A549 (cell line): ENCODE measurements around the gene FSCN2. TPM values are rescaled to one million over a fixed set of nuclear protein-coding genes. Genes with fewer than 3 reads are reported as not detected.

Experiments used
- ATAC-seq, 2 experiments: fragments of 200-7000 bp in 1 of 2; fragments of >200 bp in 1 of 2; cut with Nextera tagmentation in 1 of 2; cut with Tn5 transposase in 1 of 2; 3 replicates each; pipeline versions ENCODE4 v1.8.0 to v1.9.1; 2018 to 2020; ENCODE audit warnings: mild to moderate bottlenecking in 1 of 2, moderate library complexity in 1 of 2
- CTCF ChIA-PET: fragments of 300-600 bp; sonication (Branson Sonifier 250); formaldehyde crosslinking; extraction: SDS; loops from one replicate; lab custom pipeline; 2021; ENCODE audit warnings: antibody characterized with exemption, inconsistent platforms; lab: Yijun Ruan, JAX
- POLR2A ChIA-PET: fragments of 350-600 bp; formaldehyde crosslinking; extraction: SDS; loops from one replicate; lab custom pipeline; 2021; ENCODE audit warnings: antibody characterized with exemption, inconsistent platforms; lab: Yijun Ruan, JAX
- DNase-seq, 2 experiments: peaks; one replicate each; pipeline versions ENCODE4 v3.0.0 to v3.0.0-alpha.2; 2011 to 2016; ENCODE audit warnings: low read depth in 1 of 2, low spot score in 1 of 2
- FAIRE-seq: peaks from 2 replicates; lab custom pipeline; 2011; peaks lifted over from hg19 to GRCh38; lab: Jason Lieb, UNC
- H3K27ac ChIP-seq, 2 experiments: fragments of >200 bp; sonication (Bioruptor Twin); formaldehyde crosslinking; 3 replicates each; pipeline ENCODE4 v1.5.1; 2016 to 2017
- H3K4me1 ChIP-seq: fragments of >200 bp; sonication (Bioruptor Twin); formaldehyde crosslinking; 3 replicates; pipeline ENCODE4 v1.6.1; 2016
- H3K4me2 ChIP-seq: fragments of >200 bp; sonication (Bioruptor Twin); formaldehyde crosslinking; 3 replicates; pipeline ENCODE4 v1.6.1; 2016
- H3K4me3 ChIP-seq: fragments of >200 bp; sonication (Bioruptor Twin); formaldehyde crosslinking; 3 replicates; pipeline ENCODE4 v1.5.1; 2016
- H3K9me3 ChIP-seq: fragments of >200 bp; sonication (Bioruptor Twin); formaldehyde crosslinking; 3 replicates; pipeline ENCODE4 v1.6.1; 2016
- CHD4 ChIP-seq: fragments of 200-600 bp; sonication (generic); IDR thresholded peaks from 2 replicates; pipeline ENCODE4 v1.6.1; 2016; ENCODE audit warnings: antibody characterized with exemption, mild to moderate bottlenecking, borderline replicate concordance
- GATA3 ChIP-seq: IDR thresholded peaks from 2 replicates; pipeline ENCODE4 v1.6.1; 2012; ENCODE audit warnings: borderline replicate concordance
- HOXB5 ChIP-seq: fragments of 250-450 bp; sonication (Bioruptor Pico); IDR thresholded peaks from 2 replicates; pipeline ENCODE4 v1.5.0; 2020; ENCODE audit warnings: mild to moderate bottlenecking, moderate library complexity
- JUN ChIP-seq, 2 experiments: fragments of >200 bp; sonication (Bioruptor Twin); formaldehyde crosslinking; IDR thresholded peaks; 2 replicates in 1 of 2; 3 replicates in 1 of 2; pipeline ENCODE4 v1.6.1; 2016 to 2017
- MAFK ChIP-seq: fragments of 450-650 bp; IDR thresholded peaks from 2 replicates; pipeline ENCODE4 v1.6.1; 2014; ENCODE audit not compliant: partially characterized antibody
- MAZ ChIP-seq: fragments of 150-350 bp; IDR thresholded peaks from 2 replicates; pipeline ENCODE4 v1.6.1; 2014; ENCODE audit warnings: antibody characterized with exemption, low read depth, low read length, borderline replicate concordance
- MYC ChIP-seq: IDR thresholded peaks from 2 replicates; pipeline ENCODE4 v1.6.1; 2012; ENCODE audit warnings: mild to moderate bottlenecking, inconsistent platforms, low read length, improper control_type of control experiment, borderline replicate concordance
- PBX3 ChIP-seq: IDR thresholded peaks from 2 replicates; pipeline ENCODE4 v1.6.1; 2012
- POLR2A ChIP-seq: IDR thresholded peaks from 2 replicates; pipeline ENCODE4 v1.6.1; 2012; ENCODE audit warnings: mild to moderate bottlenecking, low read length
- POLR2AphosphoS2 ChIP-seq: conservative IDR thresholded peaks from 2 replicates; pipeline ENCODE4 v1.6.1; 2012; ENCODE audit warnings: low read length, improper control_type of control experiment, inconsistent platforms
- RAD21 ChIP-seq, 2 experiments: fragments of >200 bp in 1 of 2; sonication (Bioruptor Twin) in 1 of 2; formaldehyde crosslinking in 1 of 2; IDR thresholded peaks in 1 of 2; conservative IDR thresholded peaks in 1 of 2; 2 replicates in 1 of 2; 3 replicates in 1 of 2; pipeline ENCODE4 v1.6.1; 2012 to 2018; ENCODE audit warnings: inconsistent platforms in 1 of 2
- RARB ChIP-seq: fragments of 250-450 bp; sonication (Bioruptor Pico); IDR thresholded peaks from 2 replicates; pipeline ENCODE4 v1.8.0; 2021; ENCODE audit warnings: mild to moderate bottlenecking, moderate library complexity
- USF2 ChIP-seq: fragments of 450-650 bp; IDR thresholded peaks from 2 replicates; pipeline ENCODE4 v1.6.1; 2014; ENCODE audit warnings: antibody characterized with exemption
- ZC3H11A ChIP-seq: fragments of 450-650 bp; IDR thresholded peaks from 2 replicates; pipeline ENCODE4 v1.6.1; 2014; ENCODE audit warnings: antibody characterized with exemption, mild to moderate bottlenecking
- ZNF302 ChIP-seq: fragments of 250-450 bp; sonication (Bioruptor Pico); IDR thresholded peaks from 2 replicates; pipeline ENCODE4 v1.9.0; 2021; ENCODE audit warnings: inconsistent platforms, mild to moderate bottlenecking, moderate library complexity
- ZSCAN20 ChIP-seq: fragments of 250-450 bp; sonication (Bioruptor Pico); IDR thresholded peaks from 2 replicates; pipeline ENCODE4 v1.8.0; 2022; ENCODE audit warnings: mild to moderate bottlenecking, moderate library complexity
- WGBS: methylation state at CpG from one replicate; pipeline ENCODE4 v1.1.6; 2017; ENCODE audit errors: missing lambda C conversion rate; 5-methylcytosine and 5-hydroxymethylcytosine counted together
- polyA plus RNA-seq, 4 experiments: library from polyadenylated mRNA; depleted of rRNA in 3 of 4; stranded (reverse); fragments of >200 nt; fragmentation: RNase III in 1 of 4; extraction: RNeasy Plus Mini Kit Qiagen cat#74134 plus additional on column Dnase treatment in 1 of 4; gene quantifications; 2 replicates in 3 of 4; 3 replicates in 1 of 4; pipeline ENCODE4 v1.2.3, GENCODE V29; 2011 to 2017
- TF ChIP-seq, protein P1 (sequence below): fragments of 150-350 bp; IDR thresholded peaks from 2 replicates; pipeline ENCODE4 v1.6.1; 2014; ENCODE audit warnings: low read depth, mild to moderate bottlenecking, low read length
- TF ChIP-seq, protein P2 (sequence below): IDR thresholded peaks from 2 replicates; pipeline ENCODE4 v1.6.1; 2012
- TF ChIP-seq, protein P3 (sequence below): fragments of 200-600 bp; sonication (generic); IDR thresholded peaks from 2 replicates; pipeline ENCODE4 v1.6.1; 2016; ENCODE audit warnings: antibody characterized with exemption, mild to moderate bottlenecking, moderate library complexity

Gene FSCN2
- polyA plus RNA-seq, 2 of the 4 experiments (the other 2 are of a cell fraction) = 0.84 to 1.3 TPM

DNA sequence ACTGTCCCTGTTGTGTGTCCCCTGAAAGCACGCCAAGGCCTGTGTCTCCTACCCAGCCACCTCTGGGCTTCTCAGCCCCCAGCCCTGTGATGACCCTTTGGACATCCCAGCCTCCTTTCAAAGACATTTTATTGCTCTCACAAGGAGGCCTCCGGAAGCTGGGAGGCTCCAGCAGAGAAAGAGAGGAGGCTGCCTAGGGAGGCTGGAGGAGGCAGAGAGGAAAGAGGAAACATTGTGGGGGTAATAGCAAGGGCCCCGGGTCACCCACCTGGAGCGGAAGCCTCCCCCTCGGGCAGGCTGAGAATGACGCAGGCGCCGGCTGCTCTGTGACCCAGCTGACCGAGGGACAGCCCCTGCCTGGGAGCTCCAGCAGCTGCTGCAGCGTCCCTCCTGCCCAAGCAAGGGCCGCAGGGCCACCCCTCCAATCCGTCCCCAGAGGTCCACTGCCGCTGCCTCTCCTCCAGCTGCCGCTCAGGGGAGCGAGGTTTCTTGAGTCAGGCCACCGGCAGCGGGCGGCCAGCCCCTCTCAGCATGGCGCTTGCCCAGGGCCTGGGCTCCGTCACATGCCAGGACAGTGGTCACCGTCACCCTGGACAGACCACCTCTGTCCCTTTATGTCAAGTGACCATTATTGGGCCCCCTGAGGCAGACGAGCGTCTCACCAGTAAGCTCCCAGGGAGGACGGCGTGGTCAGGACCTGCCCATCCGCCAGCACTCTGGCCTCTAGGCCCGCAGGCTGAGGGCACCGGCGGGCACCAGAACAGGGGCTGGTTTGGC is 44.9 kb upstream of the FSCN2 start:
- Histone ChIP-seq H3K4me3 (no peak overlapping the region), H3K27ac (peak overlapping the region in 1 of 2 experiments; percentile 89; a peak in 2 of 6 replicates), H3K9me3 (no peaks in the 10 kb centered on the region), H3K4me1 (peaks cover 29% of the 10 kb centered on the region), H3K4me2 (no peak overlapping the region; the same call in 2 of the 3 replicates)
- FAIRE-seq (no peak), DNase-seq (no peak), ATAC-seq (no peak)
- CTCF ChIA-PET = interaction anchor here (0.7 to 8.6 kb wide), 45 partner anchors 10 to 233 kb away, joined by 3 to 184 read pairs (median 14); partner anchors contain the start of genes ACTG1 and BAHCC1
- TF ChIP-seq MAZ (no peak), MAFK (no peak), RARB (CRISPR knock-in tag) (no peak), RAD21 (conservative IDR thresholded peaks at IDR 0.05 in 1 of 2, IDR thresholded peaks at IDR 0.05 in 1 of 2) (no peak), JUN (IDR thresholded peaks at IDR 0.05) (no peak), ZNF302 (CRISPR knock-in tag) (no peak), CHD4 (no peak), MYC (no peak), POLR2AphosphoS2 (no peak), ZC3H11A (no peak), HOXB5 (CRISPR knock-in tag) (no peak)
- TF ChIP-seq, protein P1, sequence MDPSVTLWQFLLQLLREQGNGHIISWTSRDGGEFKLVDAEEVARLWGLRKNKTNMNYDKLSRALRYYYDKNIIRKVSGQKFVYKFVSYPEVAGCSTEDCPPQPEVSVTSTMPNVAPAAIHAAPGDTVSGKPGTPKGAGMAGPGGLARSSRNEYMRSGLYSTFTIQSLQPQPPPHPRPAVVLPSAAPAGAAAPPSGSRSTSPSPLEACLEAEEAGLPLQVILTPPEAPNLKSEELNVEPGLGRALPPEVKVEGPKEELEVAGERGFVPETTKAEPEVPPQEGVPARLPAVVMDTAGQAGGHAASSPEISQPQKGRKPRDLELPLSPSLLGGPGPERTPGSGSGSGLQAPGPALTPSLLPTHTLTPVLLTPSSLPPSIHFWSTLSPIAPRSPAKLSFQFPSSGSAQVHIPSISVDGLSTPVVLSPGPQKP = no peak
- TF ChIP-seq, protein P2, sequence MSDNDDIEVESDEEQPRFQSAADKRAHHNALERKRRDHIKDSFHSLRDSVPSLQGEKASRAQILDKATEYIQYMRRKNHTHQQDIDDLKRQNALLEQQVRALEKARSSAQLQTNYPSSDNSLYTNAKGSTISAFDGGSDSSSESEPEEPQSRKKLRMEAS = no peak
- POLR2A ChIA-PET = no interaction called here
- 85% methylated on average over 29 of the region's 29 CpGs for WGBS

DNA sequence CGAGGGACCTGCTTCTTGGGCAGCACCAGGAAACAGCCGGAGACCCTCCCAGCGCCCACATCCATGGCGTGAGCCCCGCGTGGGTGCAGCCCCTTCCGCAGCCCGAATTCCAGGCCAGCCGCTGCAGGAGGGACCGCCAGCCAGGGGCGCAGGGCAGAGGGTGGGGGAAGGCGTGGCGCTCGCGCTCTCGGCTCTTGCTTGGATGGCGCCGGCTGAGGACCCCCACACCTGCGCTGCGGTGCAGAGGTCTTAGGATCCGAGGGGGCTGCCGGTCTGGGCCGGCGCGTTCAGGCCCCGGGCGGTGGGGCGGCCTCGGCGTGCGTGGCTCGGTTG is 44.3 kb upstream of the FSCN2 start:
- ChIA-PET CTCF (interaction anchor here (0.7 to 8.6 kb wide), 53 partner anchors 10 to 295 kb away, joined by 3 to 184 read pairs (median 12); partner anchors contain the start of genes ACTG1 and BAHCC1), POLR2A (interaction anchor here (1.1 to 1.3 kb wide), 3 partner anchors 61 to 238 kb away, joined by 3 to 10 read pairs (median 3); partner anchors contain the start of gene BAHCC1)
- Histone ChIP-seq H3K4me2 (peak overlapping the region; percentile 95), H3K9me3 (no peaks in the 10 kb centered on the region), H3K4me3 (no peak overlapping the region), H3K27ac (peak overlapping the region; percentile 86 to 89; a peak in 5 of 6 replicates), H3K4me1 (peaks cover 34% of the 10 kb centered on the region)
- WGBS = 64% methylated on average over 24 of the region's 32 CpGs
- no peak for DNase-seq
- no peak for FAIRE-seq
- TF ChIP-seq, protein P3, sequence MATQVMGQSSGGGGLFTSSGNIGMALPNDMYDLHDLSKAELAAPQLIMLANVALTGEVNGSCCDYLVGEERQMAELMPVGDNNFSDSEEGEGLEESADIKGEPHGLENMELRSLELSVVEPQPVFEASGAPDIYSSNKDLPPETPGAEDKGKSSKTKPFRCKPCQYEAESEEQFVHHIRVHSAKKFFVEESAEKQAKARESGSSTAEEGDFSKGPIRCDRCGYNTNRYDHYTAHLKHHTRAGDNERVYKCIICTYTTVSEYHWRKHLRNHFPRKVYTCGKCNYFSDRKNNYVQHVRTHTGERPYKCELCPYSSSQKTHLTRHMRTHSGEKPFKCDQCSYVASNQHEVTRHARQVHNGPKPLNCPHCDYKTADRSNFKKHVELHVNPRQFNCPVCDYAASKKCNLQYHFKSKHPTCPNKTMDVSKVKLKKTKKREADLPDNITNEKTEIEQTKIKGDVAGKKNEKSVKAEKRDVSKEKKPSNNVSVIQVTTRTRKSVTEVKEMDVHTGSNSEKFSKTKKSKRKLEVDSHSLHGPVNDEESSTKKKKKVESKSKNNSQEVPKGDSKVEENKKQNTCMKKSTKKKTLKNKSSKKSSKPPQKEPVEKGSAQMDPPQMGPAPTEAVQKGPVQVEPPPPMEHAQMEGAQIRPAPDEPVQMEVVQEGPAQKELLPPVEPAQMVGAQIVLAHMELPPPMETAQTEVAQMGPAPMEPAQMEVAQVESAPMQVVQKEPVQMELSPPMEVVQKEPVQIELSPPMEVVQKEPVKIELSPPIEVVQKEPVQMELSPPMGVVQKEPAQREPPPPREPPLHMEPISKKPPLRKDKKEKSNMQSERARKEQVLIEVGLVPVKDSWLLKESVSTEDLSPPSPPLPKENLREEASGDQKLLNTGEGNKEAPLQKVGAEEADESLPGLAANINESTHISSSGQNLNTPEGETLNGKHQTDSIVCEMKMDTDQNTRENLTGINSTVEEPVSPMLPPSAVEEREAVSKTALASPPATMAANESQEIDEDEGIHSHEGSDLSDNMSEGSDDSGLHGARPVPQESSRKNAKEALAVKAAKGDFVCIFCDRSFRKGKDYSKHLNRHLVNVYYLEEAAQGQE = no peak
- no peak for TF ChIP-seq MAFK
- TF ChIP-seq RAD21 (conservative IDR thresholded peaks at IDR 0.05 in 1 of 2, IDR thresholded peaks at IDR 0.05 in 1 of 2) = no peak
- no peak for TF ChIP-seq GATA3
- no peak for TF ChIP-seq ZSCAN20 (CRISPR knock-in tag)
- TF ChIP-seq POLR2A = no peak
- no peak for TF ChIP-seq JUN (IDR thresholded peaks at IDR 0.05)
- no peak for TF ChIP-seq MAZ
- TF ChIP-seq USF2 = no peak
- no peak for TF ChIP-seq HOXB5 (CRISPR knock-in tag)
- no peak for TF ChIP-seq PBX3
- 0 out of 6 replicates have a peak, but pooled peaks of 1 of the 2 experiments have one; percentile 0 for ATAC-seq
